Subcutaneous abdominal adipose tissue (tissue), 5 donors: ENCODE measurements around the gene PDE6B.
"Not testable (repeated sequence)": the region's sequence is repeated elsewhere in the genome, so short reads cannot be mapped to it uniquely, and the experiment has no call there.

Experiments
- H3K27ac ChIP-seq: one replicate; pipeline ENCODE4 v1.7.0; 2013; ENCODE audit warnings: low read depth, mild to moderate bottlenecking, inconsistent platforms, low read length, moderate library complexity
- H3K27me3 ChIP-seq, 5 donors: one replicate each; pipeline ENCODE4 v1.7.0; 2013; ENCODE audit warnings: low read length in 5 of 5, inconsistent platforms in 1 of 5; ENCODE audit not compliant: control insufficient read depth in 5 of 5, insufficient read depth in 4 of 5
- H3K36me3 ChIP-seq, 5 donors: one replicate each; pipeline ENCODE4 v1.7.0; 2013; ENCODE audit warnings: low read length in 5 of 5; ENCODE audit not compliant: control insufficient read depth in 5 of 5, insufficient read depth in 5 of 5
- H3K4me1 ChIP-seq, 5 donors: one replicate each; pipeline ENCODE4 v1.7.0; 2013; ENCODE audit warnings: low read length in 5 of 5, mild to moderate bottlenecking in 3 of 5, moderate library complexity in 1 of 5; ENCODE audit not compliant: control insufficient read depth in 5 of 5, insufficient read depth in 5 of 5
- H3K4me3 ChIP-seq, 5 donors: one replicate each; pipeline ENCODE4 v1.7.0; 2013; ENCODE audit warnings: low read length in 5 of 5, low read depth in 1 of 5
- H3K9ac ChIP-seq, 5 donors: one replicate each; pipeline ENCODE4 v1.7.0; 2013; ENCODE audit warnings: low read length in 5 of 5, mild to moderate bottlenecking in 4 of 5, moderate library complexity in 3 of 5
- H3K9me3 ChIP-seq, 5 donors: one replicate each; pipeline ENCODE4 v1.7.0; 2013; ENCODE audit warnings: low read length in 5 of 5; ENCODE audit not compliant: control insufficient read depth in 5 of 5
- donor health status: healthy.
- donor health status: healthy.
- donor health status: healthy.
- donor health status: healthy.
- donor health status: healthy.

PDE6B gene

DNA sequence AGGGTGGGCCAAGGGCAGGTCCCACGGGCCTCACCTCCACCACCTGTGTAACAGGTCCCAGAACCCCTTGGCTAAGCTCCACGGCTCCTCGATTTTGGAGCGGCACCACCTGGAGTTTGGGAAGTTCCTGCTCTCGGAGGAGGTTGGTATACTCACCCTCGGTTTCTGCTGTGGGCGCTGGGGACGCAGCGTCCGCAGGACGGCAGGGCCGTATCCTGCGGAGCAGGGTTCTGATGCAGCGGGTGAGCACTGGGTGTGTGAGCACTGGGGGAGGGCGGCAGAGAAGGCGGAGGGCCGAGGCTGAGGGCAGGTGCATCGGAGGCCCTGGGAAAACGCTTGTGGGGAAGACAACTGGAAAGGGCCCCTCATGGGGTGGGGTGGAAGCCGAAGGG, 37.7 kb downstream of the PDE6B start:
- no peak overlapping the region for H3K27ac ChIP-seq
- peaks cover 2 to 31% (median 14%) of the 10 kb centered on the region in 5 donors for H3K27me3 ChIP-seq
- H3K9me3 ChIP-seq: no peaks in the 10 kb centered on the region
- H3K4me3 ChIP-seq: peak overlapping the region in 4 of 5 donors; percentile 58 to 70 (median 64)
- H3K36me3 ChIP-seq: no peaks in the 10 kb centered on the region
- H3K9ac ChIP-seq: peak overlapping the region in 2 of 5 donors; percentile 57 to 78
- H3K4me1 ChIP-seq: peaks cover 0 to 13% (median 11%) of the 10 kb centered on the region in 5 donors

DNA sequence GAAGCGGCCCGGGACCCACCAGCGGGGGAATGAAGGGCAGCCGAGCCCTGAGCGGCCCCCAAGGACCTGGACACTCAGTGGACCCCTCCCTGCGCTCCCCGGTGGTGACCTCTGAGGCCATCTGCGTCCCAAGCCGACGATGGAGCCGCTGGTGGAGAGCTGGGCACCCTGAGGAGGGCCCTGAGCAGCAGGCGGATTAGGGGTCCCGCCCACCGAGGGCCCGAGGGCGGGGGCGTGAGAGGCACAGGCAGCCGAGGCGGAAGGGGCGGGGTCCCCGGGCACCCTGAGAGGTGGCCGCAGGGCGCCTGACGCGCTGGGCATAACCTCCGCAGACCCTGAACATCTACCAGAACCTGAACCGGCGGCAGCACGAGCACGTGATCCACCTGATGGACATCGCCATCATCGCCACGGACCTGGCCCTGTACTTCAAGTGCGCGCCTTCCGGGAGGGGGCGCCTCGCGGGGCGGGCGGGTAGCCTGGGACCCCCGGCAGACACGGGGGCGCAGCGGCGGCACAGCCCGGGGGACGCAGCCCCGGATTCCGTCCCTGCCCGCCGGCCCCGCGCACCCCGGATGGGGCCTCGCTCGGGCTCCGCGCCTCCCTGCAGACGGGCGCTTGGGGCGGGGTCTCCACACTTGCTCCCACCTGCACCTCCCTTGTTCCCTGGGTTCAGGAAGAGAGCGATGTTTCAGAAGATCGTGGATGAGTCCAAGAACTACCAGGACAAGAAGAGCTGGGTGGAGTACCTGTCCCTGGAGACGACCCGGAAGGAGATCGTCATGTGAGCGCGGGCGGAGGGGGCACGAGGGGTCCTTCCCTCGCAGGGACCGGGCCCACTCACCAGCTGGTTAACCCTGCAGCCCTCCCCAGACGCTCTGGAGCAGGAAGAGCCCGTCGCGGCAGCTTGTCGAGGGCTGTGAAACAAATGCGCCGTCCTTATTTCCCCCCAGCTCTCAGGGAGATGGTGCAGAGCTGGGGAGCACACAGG, 38.4 kb downstream of the PDE6B start:
- H3K4me3 ChIP-seq: peak overlapping the region; percentile 22 to 70 (median 59)

DNA sequence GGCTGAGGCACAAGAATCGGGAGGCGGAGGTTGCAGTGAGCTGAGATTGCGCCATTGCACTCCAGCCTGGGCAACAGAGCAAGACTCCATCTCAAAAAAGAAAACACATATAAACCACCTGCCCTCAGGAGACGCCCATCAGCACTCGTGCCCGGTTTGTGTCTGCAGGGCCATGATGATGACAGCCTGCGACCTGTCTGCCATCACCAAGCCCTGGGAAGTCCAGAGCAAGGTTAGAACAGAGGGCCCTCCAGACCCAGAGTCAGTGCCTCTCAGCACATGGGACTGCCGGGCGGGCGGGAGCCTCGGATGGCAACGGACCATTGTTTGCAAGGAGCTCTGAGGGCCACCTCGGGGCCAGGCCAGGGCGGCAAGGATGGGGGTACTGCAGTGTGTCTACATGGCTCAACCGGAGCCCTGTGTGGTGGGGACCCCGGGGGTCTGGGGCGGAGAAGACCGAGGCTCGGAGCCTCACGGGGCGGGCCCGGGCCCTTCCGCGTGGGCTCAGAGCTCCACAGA, 39.4 kb downstream of the PDE6B start:
- peaks cover 0 to 13% (median 11%) of the 10 kb centered on the region in 5 donors for H3K4me1 ChIP-seq
- H3K27me3 ChIP-seq: peaks cover 2 to 31% (median 14%) of the 10 kb centered on the region in 5 donors
- no peak overlapping the region for H3K4me3 ChIP-seq

More for the DNA sequence above, 38.4 kb downstream of the PDE6B start:
- H3K9me3 ChIP-seq: no peaks in the 10 kb centered on the region
- H3K4me1 ChIP-seq: peaks cover 0 to 13% (median 11%) of the 10 kb centered on the region in 5 donors
- H3K36me3 ChIP-seq: no peaks in the 10 kb centered on the region
- no peak overlapping the region for H3K27ac ChIP-seq
- peak overlapping the region in 3 of 5 donors; percentile 56 to 78 (median 57) for H3K9ac ChIP-seq
- peaks cover 2 to 31% (median 14%) of the 10 kb centered on the region in 5 donors for H3K27me3 ChIP-seq

DNA sequence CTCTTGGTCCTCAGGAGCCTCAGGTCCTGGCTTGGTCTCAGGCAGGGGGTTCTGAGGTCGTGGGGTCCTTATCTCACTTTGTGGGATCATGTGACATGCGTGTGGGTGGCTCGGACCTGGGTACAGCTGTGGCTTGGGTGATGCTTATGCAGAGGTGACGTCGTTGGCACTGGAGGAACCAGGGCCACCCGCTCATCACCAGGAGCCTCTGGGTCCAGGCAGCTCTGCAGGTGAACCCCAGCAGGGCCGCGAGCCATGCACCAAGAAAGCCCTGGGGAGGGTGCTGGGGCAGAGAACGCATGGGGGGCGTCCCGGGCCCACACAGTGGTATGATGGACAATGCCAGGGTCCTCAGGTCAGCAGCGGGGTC, 40.0 kb downstream of the PDE6B start:
- no peaks in the 10 kb centered on the region for H3K36me3 ChIP-seq
- no peaks in the 10 kb centered on the region for H3K9me3 ChIP-seq
- H3K27ac ChIP-seq: no peak overlapping the region
- H3K4me1 ChIP-seq: peaks cover 0 to 13% (median 11%) of the 10 kb centered on the region in 5 donors
- peaks cover 2 to 31% (median 14%) of the 10 kb centered on the region in 5 donors for H3K27me3 ChIP-seq
- H3K4me3 ChIP-seq: no peak overlapping the region
- no peak overlapping the region for H3K9ac ChIP-seq

More for the DNA sequence above, 39.4 kb downstream of the PDE6B start:
- Histone ChIP-seq H3K9me3 (no peaks in the 10 kb centered on the region), H3K27ac (no peak overlapping the region), H3K36me3 (no peaks in the 10 kb centered on the region), H3K9ac (no peak overlapping the region)

DNA sequence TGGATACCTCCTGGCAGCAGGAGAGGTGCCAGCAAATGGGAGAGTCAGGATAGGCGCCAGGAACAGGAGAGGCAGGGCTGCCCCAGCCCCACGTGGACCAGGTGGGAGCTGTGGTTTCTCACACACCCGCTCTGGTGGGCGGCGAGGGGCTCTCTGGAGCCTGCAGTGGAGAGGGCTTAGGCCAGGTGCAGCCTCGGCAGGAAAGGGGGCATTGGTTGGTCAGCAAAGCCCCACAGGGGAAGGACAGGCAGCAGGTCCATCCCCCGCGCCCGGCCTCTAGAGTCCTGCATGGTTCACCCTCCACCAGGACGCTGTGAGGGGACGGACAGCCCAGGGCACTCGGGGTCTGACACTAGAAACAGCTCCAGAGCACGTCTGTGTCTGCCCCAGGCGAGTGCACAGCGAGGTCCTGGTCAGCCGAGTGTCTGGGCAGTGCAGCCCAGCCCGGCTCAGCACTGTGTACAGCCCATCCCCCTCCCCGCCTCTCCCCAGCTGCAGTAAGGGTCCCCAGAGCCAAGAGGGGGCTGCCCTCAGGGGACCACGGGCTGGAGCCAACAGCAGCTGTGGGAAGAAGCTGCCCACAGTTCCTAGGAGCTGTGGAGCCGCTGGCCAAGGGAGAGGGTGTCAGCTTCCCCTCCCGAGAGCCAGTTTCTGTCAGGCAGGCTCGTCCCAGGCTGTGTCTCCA, 40.5 kb downstream of the PDE6B start:
- H3K9me3 ChIP-seq: no peaks in the 10 kb centered on the region
- no peak overlapping the region for H3K27ac ChIP-seq
- peaks cover 0 to 5% (median 4%) of the 10 kb centered on the region in 5 donors for H3K36me3 ChIP-seq
- H3K27me3 ChIP-seq: peaks cover 2 to 31% (median 14%) of the 10 kb centered on the region in 5 donors
- H3K4me1 ChIP-seq: peaks cover 0 to 13% (median 11%) of the 10 kb centered on the region in 5 donors
- H3K9ac ChIP-seq: no peak overlapping the region
- H3K4me3 ChIP-seq: no peak overlapping the region

DNA sequence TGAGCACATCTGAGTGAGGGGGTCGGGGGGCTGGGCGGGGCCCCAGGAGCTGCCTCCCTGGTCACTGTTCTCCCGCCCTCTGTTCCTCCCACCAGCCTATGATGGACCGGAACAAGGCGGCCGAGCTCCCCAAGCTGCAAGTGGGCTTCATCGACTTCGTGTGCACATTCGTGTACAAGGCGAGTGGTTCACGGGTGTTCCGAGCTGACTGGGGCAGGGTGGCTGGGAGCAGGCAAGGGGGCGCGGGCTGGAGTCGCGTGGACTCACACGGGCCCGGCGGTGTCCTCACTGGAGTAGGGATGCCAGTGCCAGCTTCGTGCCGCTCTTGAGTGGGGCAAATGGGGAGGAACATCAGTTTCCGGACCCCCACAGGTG, 41.0 kb downstream of the PDE6B start:
- H3K27ac ChIP-seq: no peak overlapping the region
- H3K36me3 ChIP-seq: peaks cover 0 to 10% (median 8%) of the 10 kb centered on the region in 5 donors
- H3K9me3 ChIP-seq: no peaks in the 10 kb centered on the region
- H3K27me3 ChIP-seq: peaks cover 2 to 31% (median 14%) of the 10 kb centered on the region in 5 donors
- no peak overlapping the region for H3K9ac ChIP-seq
- H3K4me1 ChIP-seq: peaks cover 0 to 13% (median 11%) of the 10 kb centered on the region in 5 donors
- H3K4me3 ChIP-seq: no peak overlapping the region

DNA sequence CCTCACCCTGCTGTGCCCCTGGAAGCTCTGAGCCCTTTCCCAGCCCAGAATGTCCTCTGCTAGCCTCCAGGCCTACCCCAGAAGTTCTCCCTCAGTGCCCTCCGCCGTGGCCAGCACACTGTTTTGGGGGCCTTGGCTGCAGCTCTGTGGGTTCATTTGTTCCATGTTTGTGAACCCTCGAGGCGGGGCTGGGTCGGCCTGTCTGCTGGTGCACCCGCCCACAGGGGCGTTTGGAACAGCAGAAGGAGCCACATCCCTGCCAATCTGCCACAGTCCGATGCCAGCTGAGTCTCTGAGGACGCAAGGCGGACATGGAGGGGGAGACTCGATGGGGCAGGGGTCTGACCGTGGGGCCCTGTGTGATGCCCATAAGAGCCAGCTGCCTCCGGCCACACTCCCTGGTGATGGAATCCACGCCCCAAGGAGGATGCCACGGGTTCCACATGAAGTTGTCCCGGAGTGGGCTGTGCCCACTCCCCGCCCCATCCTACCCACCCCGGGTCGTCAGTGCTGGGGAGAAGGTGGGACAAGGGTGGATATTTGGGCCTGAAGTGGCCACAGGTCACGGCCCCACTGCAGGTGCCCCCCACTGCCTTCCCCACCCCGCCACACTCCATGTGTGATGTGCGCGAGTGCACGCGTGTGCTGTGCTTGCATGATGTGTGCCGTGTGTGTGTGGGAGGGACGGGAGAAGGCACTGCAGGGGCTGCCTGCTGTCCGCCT, 41.6 kb downstream of the PDE6B start:
- Histone ChIP-seq H3K4me1 (peaks cover 0 to 13% (median 11%) of the 10 kb centered on the region in 5 donors), H3K27ac (no peak overlapping the region), H3K9me3 (no peaks in the 10 kb centered on the region), H3K36me3 (peaks cover 0 to 16% (median 14%) of the 10 kb centered on the region in 5 donors), H3K27me3 (peaks cover 2 to 30% (median 14%) of the 10 kb centered on the region in 5 donors), H3K9ac (no peak overlapping the region), H3K4me3 (no peak overlapping the region)

DNA sequence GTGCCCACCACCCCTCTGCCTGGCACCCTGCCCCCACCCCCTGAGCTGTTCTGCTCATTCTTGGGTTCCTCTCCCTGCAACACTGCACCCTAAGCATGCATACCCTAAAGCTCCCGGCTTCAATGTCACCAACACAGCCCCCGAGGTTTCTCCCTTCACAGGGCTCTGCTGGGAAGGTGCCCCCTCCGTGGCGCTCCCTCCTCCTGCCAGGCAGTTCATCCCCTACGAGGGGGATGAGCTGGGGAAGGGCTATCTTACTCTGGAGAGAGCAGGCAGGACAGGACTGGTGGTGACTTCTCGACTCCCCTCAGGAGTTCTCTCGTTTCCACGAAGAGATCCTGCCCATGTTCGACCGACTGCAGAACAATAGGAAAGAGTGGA, 42.2 kb downstream of the PDE6B start:
- Histone ChIP-seq H3K4me3 (no peak overlapping the region), H3K9me3 (no peaks in the 10 kb centered on the region), H3K27ac (no peak overlapping the region), H3K36me3 (peaks cover 0 to 21% (median 19%) of the 10 kb centered on the region in 5 donors), H3K4me1 (peaks cover 0 to 13% (median 11%) of the 10 kb centered on the region in 5 donors), H3K9ac (no peak overlapping the region), H3K27me3 (peaks cover 2 to 27% (median 14%) of the 10 kb centered on the region in 5 donors)

DNA sequence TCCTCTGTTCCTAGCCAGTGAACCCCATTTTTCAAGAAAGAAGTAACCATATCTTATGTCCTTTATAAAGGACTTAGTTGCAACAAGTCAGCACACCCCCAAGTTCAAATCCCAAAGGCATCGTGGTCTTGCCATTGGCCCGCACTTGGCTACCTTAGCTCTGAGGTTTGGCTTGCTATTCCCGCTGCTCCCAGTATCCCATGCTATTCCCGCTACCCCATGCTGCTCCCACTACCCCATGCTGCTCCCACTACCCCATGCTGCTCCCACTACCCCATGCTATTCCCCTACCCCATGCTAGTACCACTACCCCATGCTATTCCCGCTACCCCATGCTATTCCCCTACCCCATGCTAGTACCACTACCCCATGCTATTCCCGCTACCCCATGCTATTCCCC, 42.8 kb downstream of the PDE6B start:
- Histone ChIP-seq H3K27me3 (peaks cover 2 to 24% (median 11%) of the 10 kb centered on the region in 5 donors), H3K4me1 (peaks cover 0 to 13% (median 12%) of the 10 kb centered on the region in 5 donors), H3K36me3 (peaks cover 0 to 22% (median 19%) of the 10 kb centered on the region in 5 donors)
- not testable (repeated sequence) for H3K9ac ChIP-seq, H3K9me3 ChIP-seq, H3K4me3 ChIP-seq, H3K27ac ChIP-seq
